GM12872 (cell line): ENCODE measurements around the gene KIF25.

ENCODE experiments used
- TF ChIP-seq, protein P1 (sequence below): IDR thresholded peaks from 3 replicates; pipeline ENCODE4 v1.5.1; 2011; ENCODE audit warnings: low read depth, mild to moderate bottlenecking, low read length, moderate library complexity; ENCODE audit not compliant: insufficient read depth

KIF25 gene

DNA sequence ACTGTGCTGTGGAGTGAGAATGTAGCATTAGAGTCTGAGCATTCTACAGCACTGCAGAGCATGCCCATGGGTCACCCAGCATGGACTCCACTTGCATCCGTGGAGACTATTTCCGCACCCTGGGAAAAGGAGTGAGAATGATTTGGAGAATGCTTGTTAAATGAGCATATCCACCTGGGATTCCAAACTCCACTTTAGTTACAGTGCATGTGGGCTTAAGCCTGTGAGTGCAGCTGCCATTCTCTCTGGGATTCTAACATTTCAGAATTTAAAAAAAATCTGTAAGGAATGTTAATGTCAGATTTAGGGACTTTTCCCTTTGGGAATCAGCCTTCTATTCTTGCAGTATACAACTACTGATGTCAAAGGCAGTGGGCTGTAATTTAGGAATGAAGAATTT is 33.4 kb downstream of the KIF25 start:
- TF ChIP-seq, protein P1, sequence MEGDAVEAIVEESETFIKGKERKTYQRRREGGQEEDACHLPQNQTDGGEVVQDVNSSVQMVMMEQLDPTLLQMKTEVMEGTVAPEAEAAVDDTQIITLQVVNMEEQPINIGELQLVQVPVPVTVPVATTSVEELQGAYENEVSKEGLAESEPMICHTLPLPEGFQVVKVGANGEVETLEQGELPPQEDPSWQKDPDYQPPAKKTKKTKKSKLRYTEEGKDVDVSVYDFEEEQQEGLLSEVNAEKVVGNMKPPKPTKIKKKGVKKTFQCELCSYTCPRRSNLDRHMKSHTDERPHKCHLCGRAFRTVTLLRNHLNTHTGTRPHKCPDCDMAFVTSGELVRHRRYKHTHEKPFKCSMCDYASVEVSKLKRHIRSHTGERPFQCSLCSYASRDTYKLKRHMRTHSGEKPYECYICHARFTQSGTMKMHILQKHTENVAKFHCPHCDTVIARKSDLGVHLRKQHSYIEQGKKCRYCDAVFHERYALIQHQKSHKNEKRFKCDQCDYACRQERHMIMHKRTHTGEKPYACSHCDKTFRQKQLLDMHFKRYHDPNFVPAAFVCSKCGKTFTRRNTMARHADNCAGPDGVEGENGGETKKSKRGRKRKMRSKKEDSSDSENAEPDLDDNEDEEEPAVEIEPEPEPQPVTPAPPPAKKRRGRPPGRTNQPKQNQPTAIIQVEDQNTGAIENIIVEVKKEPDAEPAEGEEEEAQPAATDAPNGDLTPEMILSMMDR = no peak

GRCh38 chr6:168031411-168031971 is 34.0 kb downstream of the KIF25 start:
- TF ChIP-seq, protein P1 = no peak

GRCh38 chr6:168032005-168032760 is 34.7 kb downstream of the KIF25 start:
- TF ChIP-seq, protein P1 = no peak

DNA sequence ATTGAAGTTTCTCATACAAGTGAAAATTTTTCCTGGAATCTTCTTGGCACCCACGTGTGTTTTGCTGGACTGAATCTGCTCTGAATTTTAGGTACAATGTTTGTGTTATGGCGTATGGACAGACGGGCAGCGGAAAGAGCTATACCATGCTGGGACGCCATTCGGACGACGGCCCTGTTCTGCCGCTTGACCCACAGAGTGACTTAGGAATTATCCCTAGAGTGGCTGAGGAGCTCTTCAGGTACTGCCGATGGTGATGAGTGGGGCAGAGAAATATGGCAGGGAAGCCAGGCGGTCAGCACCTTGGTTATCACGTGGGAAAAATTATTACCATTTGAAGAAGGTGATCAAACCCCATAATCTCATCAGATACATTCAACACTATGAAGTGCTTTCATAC is 36.3 kb downstream of the KIF25 start:
- TF ChIP-seq, protein P1 = no peak

- TF ChIP-seq, protein P1 = no peak
These were observed 37.1 kb downstream of the KIF25 start for GRCh38 chr6:168034537-168034936.

DNA sequence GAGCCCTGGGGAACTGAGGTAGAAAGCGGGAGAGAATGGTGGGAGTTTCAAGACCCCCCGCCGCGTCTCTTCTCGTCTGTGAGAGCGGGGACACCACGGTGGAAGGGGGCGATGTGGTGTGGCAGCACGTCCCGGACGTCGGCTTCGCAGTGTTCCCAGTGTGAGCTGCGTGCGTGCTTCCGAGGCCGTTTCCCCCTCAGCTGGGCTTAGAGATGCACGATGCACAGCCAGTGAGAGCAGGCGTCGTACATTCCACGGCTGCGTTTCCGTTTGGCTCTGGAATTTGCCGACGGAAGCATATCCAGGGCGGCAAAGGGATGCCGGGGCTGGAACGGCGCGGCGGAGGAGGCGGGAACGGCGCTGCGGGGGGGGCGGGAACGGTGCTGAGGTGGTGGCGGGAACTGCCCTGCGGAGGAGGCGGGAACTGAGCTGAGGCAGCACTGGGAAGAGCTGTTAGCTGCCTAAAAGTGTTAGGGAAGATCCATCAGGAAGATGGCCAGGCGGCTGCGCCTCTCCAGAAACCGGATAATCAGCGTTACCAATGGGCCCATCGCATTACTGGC is 37.7 kb downstream of the KIF25 start:
- TF ChIP-seq, protein P1 = no peak

DNA sequence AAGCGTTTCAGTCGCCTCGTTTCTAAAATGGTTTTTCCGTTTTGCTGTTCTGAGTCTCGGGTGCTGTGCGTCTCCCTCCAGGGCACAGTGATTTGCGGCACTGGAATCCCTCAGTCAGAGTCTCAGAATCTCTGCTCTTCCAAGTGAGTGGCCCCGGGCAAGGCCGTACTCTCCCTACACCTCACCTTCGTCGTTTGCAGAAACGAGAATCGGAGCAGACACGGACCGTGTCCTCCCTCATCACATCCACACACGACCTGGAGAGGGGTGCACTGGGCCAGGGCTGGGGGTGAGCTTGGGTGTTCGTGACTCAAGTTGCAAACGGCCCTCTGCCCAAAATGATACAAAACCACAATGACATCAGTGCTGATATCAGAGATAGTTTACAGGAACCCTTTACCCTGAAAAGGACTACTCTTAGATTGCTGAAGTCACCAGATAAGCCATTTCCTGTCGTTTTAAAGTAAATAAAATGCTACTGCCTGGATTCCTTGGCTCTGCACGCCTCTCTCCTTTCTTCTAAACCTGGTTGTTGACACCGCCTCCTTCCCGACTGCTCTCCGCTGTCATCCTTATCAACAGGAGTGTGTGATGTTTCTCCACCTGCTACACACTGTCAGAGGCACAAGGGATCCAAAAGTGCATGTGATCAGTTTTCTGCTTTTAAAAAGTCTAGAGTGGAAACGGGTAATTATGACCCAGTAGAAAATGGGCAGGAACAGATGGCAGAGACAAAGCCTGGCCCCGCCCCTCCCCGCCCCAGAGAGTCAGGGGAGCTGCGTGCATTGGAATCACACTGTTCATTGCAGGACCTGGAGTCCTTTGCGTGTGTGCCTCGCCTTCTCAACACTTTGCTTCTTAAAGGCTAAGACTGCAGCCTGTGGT is 38.4 kb downstream of the KIF25 start:
- TF ChIP-seq, protein P1 = no peak
